Stomach (tissue), 9 donors: ENCODE measurements around the gene CYB561D1. TPM values are rescaled to one million over a fixed set of nuclear protein-coding genes. Genes with fewer than 3 reads are reported as not detected.

Experiments
- DNase-seq, 2 donors: peaks; one replicate each; pipeline versions ENCODE4 v3.0.0 to v3.0.0-alpha.2; 2013 to 2019
- H3K27ac ChIP-seq, 5 donors: fragments of 200-600 bp in 4 of 5; sonication (generic) in 4 of 5; one replicate each; pipeline ENCODE4 v1.5.1; 2013 to 2019; ENCODE audit warnings: mild to moderate bottlenecking in 1 of 5, moderate library complexity in 1 of 5
- H3K27me3 ChIP-seq, 3 donors: fragments of 200-600 bp; sonication (generic); one replicate each; pipeline ENCODE4 v1.5.1; 2017 to 2019; ENCODE audit warnings: mixed run types in 1 of 3
- H3K36me3 ChIP-seq, 4 donors: fragments of 200-600 bp; sonication (generic); 1 replicate in 3 of 4; 2 replicates in 1 of 4; pipeline ENCODE4 v1.5.1; 2016 to 2019
- H3K4me1 ChIP-seq, 4 donors: fragments of 200-600 bp; sonication (generic); one replicate each; pipeline ENCODE4 v1.5.1; 2016 to 2019
- H3K4me3 ChIP-seq, 4 donors: fragments of 200-600 bp; sonication (generic) in 3 of 4; one replicate each; pipeline ENCODE4 v1.5.1; 2016 to 2019; ENCODE audit warnings: mild to moderate bottlenecking in 1 of 4
- H3K9me3 ChIP-seq, 4 donors: fragments of 200-600 bp; sonication (generic); one replicate each; pipeline ENCODE4 v1.5.1; 2016 to 2019
- EP300 ChIP-seq: sonication (generic); formaldehyde crosslinking; IDR thresholded peaks from one replicate; pipeline ENCODE4 v1.6.1; 2017; ENCODE audit warnings: antibody characterized with exemption
- POLR2A ChIP-seq, 4 donors: fragments of 450-650 bp; IDR thresholded peaks; one replicate each; pipeline ENCODE4 v1.6.1; 2016; ENCODE audit warnings: antibody characterized with exemption in 4 of 4, control low read depth in 2 of 4, mild to moderate bottlenecking in 1 of 4, moderate library complexity in 1 of 4
- POLR2AphosphoS5 ChIP-seq, 3 donors: sonication (generic); formaldehyde crosslinking; IDR thresholded peaks; one replicate each; pipeline ENCODE4 v1.6.1; 2016; ENCODE audit warnings: antibody characterized with exemption in 3 of 3
- WGBS, 5 donors: extraction: QIAGEN DNeasy Blood & Tissue Kit in 3 of 5; methylation state at CpG; one replicate each; pipeline versions ENCODE4 v1.1.5 to v1.1.7; 2013 to 2018; 5-methylcytosine and 5-hydroxymethylcytosine counted together
- intact Hi-C: fragments of 100-400 bp; cut with DNase I; formaldehyde crosslinking; loops from one replicate; pipeline ENCODE4 v1.15.1; 2023; ENCODE audit warnings: low total_unique reads
- polyA plus RNA-seq, 3 donors: library from polyadenylated mRNA; stranded (reverse); fragments of 200-250 nt; gene quantifications; one replicate each; pipeline ENCODE4 v1.2.3, GENCODE V29; 2013
- total RNA-seq, 5 donors: library from RNA; depleted of rRNA; stranded (reverse); fragments of >200 nt; gene quantifications; one replicate each; pipeline versions ENCODE4 v1.1.0 to v1.2.3, GENCODE V29; 2014 to 2016
- TF ChIP-seq, protein P1 (sequence below), 7 experiments: fragments of 450-650 bp in 4 of 7; fragments of 200-600 bp in 3 of 7; sonication (generic) in 3 of 7; IDR thresholded peaks; one replicate each; pipeline ENCODE4 v1.5.1; 2016 to 2019; ENCODE audit warnings: antibody characterized with exemption in 7 of 7, control low read depth in 2 of 7, mild to moderate bottlenecking in 1 of 7
- donor health status: healthy with polysubstance abuse.
- donor health status: Bipolar disorder and iron deficiency.
- donor health status: healthy.

CYB561D1 gene
- total and polyA plus RNA-seq, 8 donors, result 1.8 to 6.4 (median 2.5) TPM

- TF ChIP-seq, protein P1, sequence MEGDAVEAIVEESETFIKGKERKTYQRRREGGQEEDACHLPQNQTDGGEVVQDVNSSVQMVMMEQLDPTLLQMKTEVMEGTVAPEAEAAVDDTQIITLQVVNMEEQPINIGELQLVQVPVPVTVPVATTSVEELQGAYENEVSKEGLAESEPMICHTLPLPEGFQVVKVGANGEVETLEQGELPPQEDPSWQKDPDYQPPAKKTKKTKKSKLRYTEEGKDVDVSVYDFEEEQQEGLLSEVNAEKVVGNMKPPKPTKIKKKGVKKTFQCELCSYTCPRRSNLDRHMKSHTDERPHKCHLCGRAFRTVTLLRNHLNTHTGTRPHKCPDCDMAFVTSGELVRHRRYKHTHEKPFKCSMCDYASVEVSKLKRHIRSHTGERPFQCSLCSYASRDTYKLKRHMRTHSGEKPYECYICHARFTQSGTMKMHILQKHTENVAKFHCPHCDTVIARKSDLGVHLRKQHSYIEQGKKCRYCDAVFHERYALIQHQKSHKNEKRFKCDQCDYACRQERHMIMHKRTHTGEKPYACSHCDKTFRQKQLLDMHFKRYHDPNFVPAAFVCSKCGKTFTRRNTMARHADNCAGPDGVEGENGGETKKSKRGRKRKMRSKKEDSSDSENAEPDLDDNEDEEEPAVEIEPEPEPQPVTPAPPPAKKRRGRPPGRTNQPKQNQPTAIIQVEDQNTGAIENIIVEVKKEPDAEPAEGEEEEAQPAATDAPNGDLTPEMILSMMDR (IDR thresholded peaks at IDR 0.05), result no peak
- no peak for TF ChIP-seq POLR2A (IDR thresholded peaks at IDR 0.05)
- TF ChIP-seq POLR2AphosphoS5 (IDR thresholded peaks at IDR 0.05), result no peak
- no peak for TF ChIP-seq EP300
- Histone ChIP-seq H3K9me3 (no peaks in the 10 kb centered on the region), H3K27me3 (peaks cover 0 to 7% (median 0%) of the 10 kb centered on the region in 3 donors), H3K4me1 (no peaks in the 10 kb centered on the region), H3K4me3 (no peak overlapping the region), H3K27ac (no peak overlapping the region), H3K36me3 (no peaks in the 10 kb centered on the region)
- 85 to 93% (median 90%) methylated on average over 2 of the region's 2 CpGs for WGBS, 5 donors
- intact Hi-C loops, result no loop called here
- no peak for DNase-seq
Measured at GRCh38 chr1:109523706-109524105, 29.8 kb downstream of the CYB561D1 start.

DNA sequence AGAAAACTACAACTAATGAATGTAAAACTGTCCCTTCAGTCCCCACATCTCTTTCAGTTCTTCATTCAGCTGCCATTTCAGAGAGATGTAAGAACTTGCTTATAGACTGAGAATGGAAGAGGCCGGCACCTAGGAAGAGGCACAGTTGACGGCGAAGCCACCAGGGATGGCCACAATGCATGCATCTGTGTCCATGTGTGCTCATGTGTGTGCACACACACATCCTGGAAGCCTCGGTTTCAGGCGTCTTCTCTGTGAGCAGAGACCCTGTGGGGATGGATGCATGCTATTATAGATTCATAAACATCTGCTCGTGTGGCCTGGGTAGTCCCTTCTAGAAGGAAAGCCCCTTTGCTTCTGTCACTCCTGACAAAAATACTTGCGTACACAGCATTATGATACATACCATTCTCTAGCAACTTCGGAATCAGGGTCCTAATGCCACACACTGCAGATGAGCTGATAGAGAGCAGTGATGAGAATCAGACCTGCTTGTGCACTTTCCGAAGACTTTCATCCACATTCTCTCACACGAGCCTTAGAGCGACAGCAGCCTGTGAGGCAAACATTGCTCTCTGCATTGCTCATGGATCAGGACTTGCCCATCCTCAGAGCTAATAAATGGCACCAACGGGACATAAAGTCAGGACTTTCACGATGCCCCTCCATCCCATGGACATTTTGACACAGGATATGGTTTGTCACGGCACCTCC is 33.4 kb downstream of the CYB561D1 start:
- no peaks in the 10 kb centered on the region for H3K36me3 ChIP-seq
- H3K9me3 ChIP-seq, result no peaks in the 10 kb centered on the region
- DNase-seq, result no peak
- TF ChIP-seq POLR2AphosphoS5 (IDR thresholded peaks at IDR 0.05), result no peak
- no peak for TF ChIP-seq POLR2A (IDR thresholded peaks at IDR 0.05)
- TF ChIP-seq EP300, result no peak
- TF ChIP-seq, protein P1 (IDR thresholded peaks at IDR 0.05), result no peak
- intact Hi-C loops, result no loop called here
- peaks cover 0 to 12% (median 9%) of the 10 kb centered on the region in 4 donors for H3K4me1 ChIP-seq
- 67 to 82% (median 75%) methylated on average over 14 of the region's 14 CpGs for WGBS, 5 donors
- no peaks in the 10 kb centered on the region for H3K27me3 ChIP-seq
- H3K27ac ChIP-seq, result no peak overlapping the region
- no peak overlapping the region for H3K4me3 ChIP-seq

DNA sequence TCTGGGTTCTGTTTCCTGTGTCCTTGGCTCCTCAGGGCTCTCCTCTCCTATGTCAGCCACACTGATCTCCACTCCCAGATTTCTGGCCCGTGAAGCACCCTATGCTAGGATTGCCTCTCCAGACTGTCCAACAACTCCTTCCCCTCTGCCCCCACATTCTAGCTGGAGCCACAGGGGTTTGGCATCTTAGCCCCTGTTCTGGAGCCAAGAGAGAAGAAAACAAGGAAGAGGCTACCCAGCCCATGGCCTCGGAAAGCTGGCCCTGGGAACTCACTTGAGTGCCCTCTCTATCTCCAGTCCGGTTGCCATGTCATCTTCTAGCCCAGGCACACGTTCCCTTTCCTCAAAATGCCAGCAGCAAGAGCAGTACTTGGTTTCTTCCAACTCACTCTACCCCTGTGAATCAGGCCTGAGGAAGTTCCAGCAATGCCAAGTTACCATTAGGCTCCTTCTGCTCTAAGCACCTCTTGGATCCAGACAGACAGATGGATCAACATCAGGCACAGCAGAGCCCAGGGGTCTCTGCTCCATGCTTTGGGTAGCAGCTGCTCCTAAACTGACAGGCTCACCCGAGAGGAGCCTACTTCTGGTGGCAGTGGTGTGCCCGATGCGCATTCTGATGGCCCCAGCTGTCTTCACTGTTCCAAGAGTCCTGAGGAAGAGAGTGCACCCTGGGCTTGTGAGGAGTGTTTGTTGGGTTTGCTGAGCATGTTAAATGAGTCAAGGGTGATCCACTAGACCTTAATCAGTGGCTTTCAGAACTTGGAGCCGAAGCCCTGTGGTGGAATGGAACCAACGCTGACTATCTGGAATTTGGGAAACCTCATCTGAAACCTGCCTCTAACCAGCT is 34.2 kb downstream of the CYB561D1 start:
- intact Hi-C loops, result no loop called here
- WGBS, 5 donors, result 78 to 91% (median 81%) methylated on average over 8 to 9 of the region's 9 CpGs
- Histone ChIP-seq H3K36me3 (no peaks in the 10 kb centered on the region), H3K4me1 (peaks cover 0 to 20% (median 16%) of the 10 kb centered on the region in 4 donors), H3K9me3 (no peaks in the 10 kb centered on the region), H3K27ac (no peak overlapping the region), H3K4me3 (no peak overlapping the region), H3K27me3 (no peaks in the 10 kb centered on the region)
- no peak for TF ChIP-seq POLR2AphosphoS5 (IDR thresholded peaks at IDR 0.05)
- TF ChIP-seq, protein P1 (IDR thresholded peaks at IDR 0.05), result no peak
- DNase-seq, result no peak

DNA sequence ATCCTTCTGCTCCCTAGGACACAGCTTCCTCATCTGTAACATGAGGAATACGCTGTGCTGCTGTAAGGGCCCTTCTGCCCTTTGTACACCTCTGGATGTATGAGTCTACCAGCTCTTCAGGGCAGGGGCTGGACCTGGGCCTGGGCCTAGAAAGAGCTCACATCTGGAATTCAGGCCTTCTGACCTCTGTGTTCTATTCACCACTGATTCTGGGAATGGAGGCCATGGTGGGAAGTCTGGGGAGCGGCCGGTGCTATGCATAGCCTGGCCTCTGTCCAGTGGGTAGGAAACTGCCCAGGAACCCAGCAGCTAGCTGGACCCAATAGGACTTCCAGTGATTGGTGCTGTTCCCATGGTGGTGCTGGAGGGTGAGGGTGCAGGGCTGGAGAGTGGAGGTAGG is 34.8 kb downstream of the CYB561D1 start:
- 65 to 95% (median 81%) methylated on average over 3 of the region's 3 CpGs for WGBS, 5 donors
- Histone ChIP-seq H3K36me3 (no peaks in the 10 kb centered on the region), H3K4me3 (no peak overlapping the region), H3K27me3 (no peaks in the 10 kb centered on the region), H3K27ac (no peak overlapping the region), H3K4me1 (peaks cover 0 to 21% (median 16%) of the 10 kb centered on the region in 4 donors), H3K9me3 (no peaks in the 10 kb centered on the region)
- TF ChIP-seq, protein P1 (IDR thresholded peaks at IDR 0.05), result no peak
- no peak for TF ChIP-seq POLR2A (IDR thresholded peaks at IDR 0.05)
- no peak for TF ChIP-seq POLR2AphosphoS5 (IDR thresholded peaks at IDR 0.05)
- no peak for TF ChIP-seq EP300
- DNase-seq, result no peak
- intact Hi-C loops, result no loop called here
